ENCODE results near the gene NEUROG1.

NEUROG1 gene

DNA sequence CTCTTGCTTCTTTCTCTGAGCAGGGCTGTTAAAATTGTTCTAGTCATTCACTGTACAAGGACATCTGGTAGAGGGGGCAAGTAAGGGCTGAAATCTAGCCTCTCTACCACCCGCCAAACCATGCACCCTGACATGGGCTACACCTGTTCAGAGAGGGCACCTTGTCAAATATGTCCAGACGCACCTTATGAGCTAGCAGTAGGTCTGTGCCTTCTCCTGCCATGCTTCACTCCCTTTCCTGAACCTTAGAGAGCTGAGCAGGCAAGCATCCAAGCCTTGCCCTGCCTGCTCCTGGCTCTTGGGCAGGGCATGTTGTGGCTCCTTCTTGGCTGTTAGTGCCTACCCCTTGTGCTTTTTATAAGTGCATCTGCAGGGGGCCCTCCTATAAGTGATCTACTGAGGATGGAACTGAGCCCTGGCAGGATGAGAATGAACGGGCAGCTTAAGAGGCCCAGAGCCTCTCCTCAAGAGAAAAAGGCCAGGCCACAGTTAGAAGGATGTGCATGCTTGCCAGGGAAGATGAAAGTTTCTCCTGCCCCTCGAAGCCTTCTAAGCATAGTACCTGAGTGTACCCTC, 3.8 kb upstream of the NEUROG1 start:
- no peak overlapping the region for H3K9ac ChIP-seq (ENCODE audit: low read depth, low read length, poor library complexity, severe bottlenecking)
- H3K79me2 ChIP-seq (ENCODE audit: insufficient read depth, low read length) = no peaks in the 10 kb centered on the region
- TF ChIP-seq EZH2phosphoT487 (IDR thresholded peaks at IDR 0.05; ENCODE audit: borderline replicate concordance) (no peak), CTCF (conservative IDR thresholded peaks at IDR 0.05; ENCODE audit: low read length) (no peak)
- no peaks in the 10 kb centered on the region for H3K36me3 ChIP-seq (ENCODE audit: insufficient read depth, low read length)
- no peak overlapping the region for H3K4me3 ChIP-seq (ENCODE audit: low read length, poor library complexity, severe bottlenecking)
- H4K20me1 ChIP-seq (ENCODE audit: insufficient read depth, low read length, poor library complexity, severe bottlenecking) = no peaks in the 10 kb centered on the region
- H3K4me1 ChIP-seq (ENCODE audit: insufficient read depth, low read length, poor library complexity, severe bottlenecking) = no peaks in the 10 kb centered on the region
- no peaks in the 10 kb centered on the region for H3K27me3 ChIP-seq (ENCODE audit: insufficient read depth, low read length, poor library complexity, severe bottlenecking)
- H3K4me2 ChIP-seq (ENCODE audit: low read depth, low read length, poor library complexity, severe bottlenecking) = no peak overlapping the region
- no peaks in the 10 kb centered on the region for H3F3A ChIP-seq (ENCODE audit: low read depth)
- no peaks in the 10 kb centered on the region for H3K9me3 ChIP-seq (ENCODE audit: insufficient read depth, low read depth, low read length)
- H3K9me2 ChIP-seq (replicated peaks; ENCODE audit: low read depth, low read length) = no peaks in the 10 kb centered on the region
- H2AFZ ChIP-seq (ENCODE audit: low read length) = no peak overlapping the region

GRCh38 chr5:135538261-135538660, 2.5 kb upstream of the NEUROG1 start:
- Histone ChIP-seq H4K20me1 (ENCODE audit: insufficient read depth, low read length, poor library complexity, severe bottlenecking) (no peaks in the 10 kb centered on the region), H3K9ac (ENCODE audit: low read depth, low read length, poor library complexity, severe bottlenecking) (no peak overlapping the region), H3K9me2 (replicated peaks; ENCODE audit: low read depth, low read length) (no peaks in the 10 kb centered on the region), H3K79me2 (ENCODE audit: insufficient read depth, low read length) (no peaks in the 10 kb centered on the region), H3K4me1 (ENCODE audit: insufficient read depth, low read length, poor library complexity, severe bottlenecking) (no peaks in the 10 kb centered on the region), H3K27me3 (ENCODE audit: insufficient read depth, low read length, poor library complexity, severe bottlenecking) (no peaks in the 10 kb centered on the region), H3K4me3 (ENCODE audit: low read length, poor library complexity, severe bottlenecking) (no peak overlapping the region), H2AFZ (ENCODE audit: low read length) (no peak overlapping the region), H3K36me3 (ENCODE audit: insufficient read depth, low read length) (no peaks in the 10 kb centered on the region), H3F3A (ENCODE audit: low read depth) (no peaks in the 10 kb centered on the region), H3K9me3 (ENCODE audit: insufficient read depth, low read depth, low read length) (no peaks in the 10 kb centered on the region), H3K4me2 (ENCODE audit: low read depth, low read length, poor library complexity, severe bottlenecking) (no peak overlapping the region)
- no peak for TF ChIP-seq CTCF (conservative IDR thresholded peaks at IDR 0.05; ENCODE audit: low read length)
- TF ChIP-seq EZH2phosphoT487 (IDR thresholded peaks at IDR 0.05; ENCODE audit: borderline replicate concordance) = no peak

DNA sequence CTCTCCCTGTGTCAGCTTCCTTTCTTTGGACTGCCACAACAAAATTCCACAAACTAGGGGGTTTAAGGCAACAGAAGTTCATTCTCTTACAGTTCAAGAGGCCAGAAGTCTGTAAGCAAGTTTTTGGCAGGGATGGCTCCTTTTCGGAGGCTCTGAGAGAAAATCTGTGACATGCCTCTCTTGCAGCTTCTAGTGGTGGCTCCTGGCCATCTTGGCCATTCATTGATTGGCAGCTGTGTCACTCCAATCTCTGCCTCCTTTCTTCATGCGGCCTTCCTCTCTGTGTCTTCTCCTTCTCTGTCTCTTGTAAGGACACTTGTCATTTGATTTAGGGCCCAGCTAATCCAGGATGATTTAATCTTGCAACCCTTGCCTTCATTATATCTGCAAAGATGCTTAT, 2.0 kb upstream of the NEUROG1 start:
- no peak overlapping the region for H3K4me2 ChIP-seq (ENCODE audit: low read depth, low read length, poor library complexity, severe bottlenecking)

More for the DNA sequence above, 2.0 kb upstream of the NEUROG1 start:
- no peaks in the 10 kb centered on the region for H3K9me3 ChIP-seq (ENCODE audit: insufficient read depth, low read depth, low read length)
- H3K27me3 ChIP-seq (ENCODE audit: insufficient read depth, low read length, poor library complexity, severe bottlenecking) = no peaks in the 10 kb centered on the region
- no peak overlapping the region for H3K9ac ChIP-seq (ENCODE audit: low read depth, low read length, poor library complexity, severe bottlenecking)
- H2AFZ ChIP-seq (ENCODE audit: low read length) = no peak overlapping the region
- no peaks in the 10 kb centered on the region for H3K36me3 ChIP-seq (ENCODE audit: insufficient read depth, low read length)
- H3F3A ChIP-seq (ENCODE audit: low read depth) = no peaks in the 10 kb centered on the region
- no peaks in the 10 kb centered on the region for H4K20me1 ChIP-seq (ENCODE audit: insufficient read depth, low read length, poor library complexity, severe bottlenecking)
- no peak for TF ChIP-seq CTCF (conservative IDR thresholded peaks at IDR 0.05; ENCODE audit: low read length)
- TF ChIP-seq EZH2phosphoT487 (IDR thresholded peaks at IDR 0.05; ENCODE audit: borderline replicate concordance) = no peak
- no peaks in the 10 kb centered on the region for H3K4me1 ChIP-seq (ENCODE audit: insufficient read depth, low read length, poor library complexity, severe bottlenecking)
- no peaks in the 10 kb centered on the region for H3K9me2 ChIP-seq (replicated peaks; ENCODE audit: low read depth, low read length)
- no peaks in the 10 kb centered on the region for H3K79me2 ChIP-seq (ENCODE audit: insufficient read depth, low read length)
- no peak overlapping the region for H3K4me3 ChIP-seq (ENCODE audit: low read length, poor library complexity, severe bottlenecking)

All from Loucy (cell line).